GM18868 (cell line): ENCODE data around the gene DUOXA2.
A peak's percentile ranks its signal among the peaks of the same experiment; 100 is the strongest.

Source experiments
- ATAC-seq: cut with Tn5 transposase; IDR thresholded peaks from one replicate; pipeline ENCODE4 v1.9.1; 2021; ENCODE audit warnings: mild to moderate bottlenecking, moderate library complexity; ENCODE audit not compliant: unreplicated experiment

DUOXA2 gene

DNA sequence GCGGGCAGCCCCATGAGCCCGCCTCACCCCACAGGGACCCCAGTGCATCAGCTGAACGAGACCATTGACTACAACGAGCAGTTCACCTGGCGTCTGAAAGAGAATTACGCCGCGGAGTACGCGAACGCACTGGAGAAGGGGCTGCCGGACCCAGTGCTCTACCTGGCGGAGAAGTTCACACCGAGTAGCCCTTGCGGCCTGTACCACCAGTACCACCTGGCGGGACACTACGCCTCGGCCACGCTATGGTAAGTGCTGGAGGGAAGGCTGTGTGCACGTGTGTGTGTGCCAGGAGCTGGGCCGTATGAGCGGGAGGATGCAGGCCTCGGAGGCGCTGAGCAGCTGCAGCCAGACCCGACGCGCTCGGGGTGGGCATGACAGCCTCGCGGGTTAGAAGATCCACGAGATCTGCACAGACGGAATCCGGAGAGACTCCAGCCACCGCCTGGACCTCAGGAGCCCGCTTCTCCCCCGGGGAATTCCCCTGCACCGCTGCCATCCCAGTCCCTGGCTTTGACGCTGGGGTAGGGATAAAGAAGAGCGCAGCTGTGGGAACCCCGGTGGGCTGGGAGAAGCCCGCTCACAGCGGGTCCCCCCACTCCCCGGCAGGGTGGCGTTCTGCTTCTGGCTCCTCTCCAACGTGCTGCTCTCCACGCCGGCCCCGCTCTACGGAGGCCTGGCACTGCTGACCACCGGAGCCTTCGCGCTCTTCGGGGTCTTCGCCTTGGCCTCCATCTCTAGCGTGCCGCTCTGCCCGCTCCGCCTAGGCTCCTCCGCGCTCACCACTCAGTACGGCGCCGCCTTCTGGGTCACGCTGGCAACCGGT is 2.6 kb downstream of the DUOXA2 start:
- no peak for ATAC-seq

GRCh38 chr15:45117308-45118130 is 3.4 kb downstream of the DUOXA2 start:
- ATAC-seq, result peak; percentile 5

DNA sequence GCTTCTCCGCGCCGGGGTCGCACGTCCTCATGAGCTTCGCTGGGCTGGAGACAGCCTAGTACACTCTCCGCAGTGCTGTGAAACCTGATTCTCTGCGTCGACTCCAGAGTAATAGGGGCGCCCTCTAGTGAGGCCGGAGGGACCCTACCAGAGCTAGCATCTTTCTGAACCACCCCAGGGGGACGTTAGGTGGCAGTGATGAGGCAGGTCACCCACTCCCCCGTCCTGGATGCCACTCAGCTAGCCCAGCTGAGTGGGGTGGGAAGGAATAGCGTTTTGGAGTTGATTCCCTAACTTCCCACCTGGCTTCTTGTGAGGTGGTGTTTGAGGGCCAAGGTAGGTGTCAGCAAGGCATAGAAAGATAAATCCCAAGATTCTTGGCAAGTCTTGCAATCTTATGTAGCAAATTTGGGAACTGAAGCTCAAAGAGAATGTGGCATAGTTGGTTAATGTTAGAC is 4.0 kb downstream of the DUOXA2 start:
- ATAC-seq, result peak; percentile 95

DNA sequence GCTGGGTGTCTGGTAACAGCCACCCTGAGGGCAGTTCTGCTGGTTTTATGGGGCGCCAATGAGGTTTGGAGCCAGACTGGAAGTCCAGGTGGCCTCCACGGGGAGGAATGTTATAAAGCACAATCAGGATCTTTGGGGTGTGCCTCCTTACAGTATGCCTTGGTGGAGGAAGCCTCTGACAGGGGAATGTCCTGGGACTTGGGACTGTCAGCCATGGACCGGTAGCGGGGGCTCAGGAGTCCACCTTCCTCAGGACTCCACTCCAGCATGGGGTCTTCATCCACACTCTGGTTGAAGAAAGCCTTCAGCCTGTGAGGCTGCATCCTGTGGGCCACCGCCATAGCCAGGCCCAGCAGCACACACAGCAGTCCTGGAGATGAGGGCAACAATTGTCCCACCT is 4.9 kb downstream of the DUOXA2 start:
- no peak for ATAC-seq

DNA sequence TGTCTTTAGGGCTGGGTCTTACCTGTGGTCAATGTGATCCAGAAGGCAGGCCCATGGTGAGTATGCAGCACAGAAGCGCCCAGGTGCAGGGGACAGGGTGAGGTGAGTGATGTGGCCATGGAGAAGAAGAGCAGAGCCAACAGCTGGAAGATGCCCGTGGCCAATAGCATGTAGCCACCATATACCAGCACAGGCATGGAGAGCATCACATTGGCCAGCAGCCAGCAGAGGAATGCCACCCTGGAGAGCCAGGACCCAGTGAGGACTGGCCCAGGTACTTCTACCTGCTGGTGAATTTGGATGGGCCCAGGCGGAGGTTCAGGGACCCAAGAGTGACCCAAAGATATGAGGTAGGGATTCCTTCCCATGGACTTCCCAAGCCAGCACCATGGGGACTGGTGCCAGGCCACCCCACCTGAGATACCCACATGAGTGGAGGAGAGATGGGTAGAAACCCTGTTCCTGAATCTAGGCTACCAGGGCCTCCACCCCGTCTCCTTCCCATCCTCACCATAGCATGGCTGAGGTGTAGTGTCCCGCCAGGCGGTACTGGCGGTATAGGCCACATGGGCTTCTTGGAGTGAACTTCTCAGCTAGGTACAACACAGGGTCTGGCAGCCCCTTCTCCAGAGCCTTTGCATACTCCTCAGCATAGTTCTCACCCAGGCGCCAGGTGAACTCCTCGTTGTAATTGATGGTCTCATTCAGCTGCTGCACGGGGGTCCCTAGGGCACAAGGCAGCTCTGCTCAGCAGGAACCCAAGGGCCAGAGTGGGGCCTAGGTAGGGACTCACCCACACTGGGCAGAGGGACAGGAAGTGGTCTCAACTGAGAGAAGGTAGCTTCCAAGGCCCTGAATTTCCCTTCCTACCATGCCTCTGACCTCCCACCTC is 6.2 kb downstream of the DUOXA2 start:
- ATAC-seq, result no peak

DNA sequence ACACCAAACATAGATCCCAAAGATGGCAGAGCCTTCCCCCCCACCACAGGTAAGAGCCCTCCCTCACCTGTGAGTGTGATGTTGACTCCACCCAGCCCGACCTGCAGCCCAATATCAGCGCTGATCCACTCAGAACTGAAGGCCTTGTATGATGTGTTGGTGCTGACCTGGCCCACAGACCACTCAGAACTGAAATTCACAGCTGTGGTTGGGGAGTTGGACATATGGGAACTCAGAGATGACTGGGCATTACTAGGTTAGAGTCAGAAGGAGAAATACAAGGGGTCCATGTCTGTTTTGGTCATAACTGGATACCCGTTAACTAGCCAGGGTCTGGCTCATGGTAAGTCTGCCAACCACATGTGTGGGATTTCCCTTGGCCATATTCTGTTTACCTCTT is 6.9 kb downstream of the DUOXA2 start:
- no peak for ATAC-seq

DNA sequence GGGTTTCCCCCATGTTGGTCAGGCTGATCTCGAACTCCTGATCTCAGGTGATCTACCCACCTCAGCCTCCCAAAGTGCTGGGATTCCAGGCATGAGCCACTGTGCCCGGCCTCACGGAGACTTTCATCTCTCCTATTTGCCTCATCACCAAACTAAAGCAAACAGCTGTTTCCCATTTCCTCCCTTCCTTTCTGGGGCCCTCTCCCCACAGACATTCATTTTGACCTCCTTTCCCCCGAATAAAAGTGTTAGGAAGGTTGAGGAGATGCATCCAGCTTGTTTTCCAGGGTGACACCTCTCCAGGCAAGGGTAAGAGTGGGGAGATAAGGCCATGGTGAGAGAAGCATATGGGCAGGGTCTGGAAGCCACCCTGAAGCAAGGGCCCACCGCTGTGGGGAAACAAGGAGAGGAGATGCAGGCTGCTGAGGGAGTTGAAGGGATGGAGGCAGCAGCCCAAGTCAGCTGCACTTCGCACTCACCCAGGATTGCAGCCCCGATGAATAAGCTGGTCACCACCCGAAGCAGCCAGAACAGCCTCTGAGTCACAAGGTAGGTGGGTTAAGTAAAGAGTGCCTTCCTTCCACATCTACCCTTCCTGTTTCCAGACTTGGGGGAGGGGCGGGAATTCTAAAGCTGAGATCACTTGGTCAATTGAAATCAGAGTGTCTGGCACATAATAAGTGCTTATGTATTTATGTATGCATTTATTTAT is 7.7 kb downstream of the DUOXA2 start:
- ATAC-seq, result no peak

DNA sequence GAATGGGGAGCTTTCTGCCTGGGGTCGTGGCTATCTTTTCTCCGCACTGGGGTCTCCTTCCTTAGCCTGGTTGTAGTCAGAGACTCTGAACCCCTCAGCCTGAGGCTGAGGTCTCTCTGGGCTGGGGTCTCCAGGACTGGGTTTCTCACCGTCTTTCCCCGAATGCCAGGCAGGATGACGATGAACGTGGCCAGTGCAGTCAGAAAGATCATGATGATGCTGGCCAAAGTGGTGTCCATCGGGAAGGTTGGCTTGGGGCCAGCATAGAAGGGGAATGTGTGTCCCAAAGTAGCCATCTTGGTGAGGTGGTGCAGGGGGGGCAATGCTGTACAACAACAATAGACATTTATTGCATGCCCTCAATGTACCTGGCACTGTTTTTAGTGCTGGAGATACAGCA is 8.6 kb downstream of the DUOXA2 start:
- ATAC-seq, result no peak

GRCh38 chr15:45123397-45123796 is 9.3 kb downstream of the DUOXA2 start:
- ATAC-seq, result no peak

- ATAC-seq, result no peak
These were observed 12.5 kb downstream of the DUOXA2 start for GRCh38 chr15:45126535-45127158.

- ATAC-seq, result no peak
These were observed 15.0 kb downstream of the DUOXA2 start for GRCh38 chr15:45128971-45129639.

- no peak for ATAC-seq
These were observed 15.6 kb downstream of the DUOXA2 start, which contains the start of the genes DUOX1 and DUOXA1 for GRCh38 chr15:45129651-45130129. Gene DUOX1 (plus strand): TSS chr15:45129994. CDS start chr15:45131967, 1,973 bp downstream. Gene DUOXA1 (minus strand): TSS chr15:45129879. CDS start chr15:45123014, 6,865 bp downstream.

GRCh38 chr15:45130291-45131000 is 16.3 kb downstream of the DUOXA2 start:
- ATAC-seq, result no peak

DNA sequence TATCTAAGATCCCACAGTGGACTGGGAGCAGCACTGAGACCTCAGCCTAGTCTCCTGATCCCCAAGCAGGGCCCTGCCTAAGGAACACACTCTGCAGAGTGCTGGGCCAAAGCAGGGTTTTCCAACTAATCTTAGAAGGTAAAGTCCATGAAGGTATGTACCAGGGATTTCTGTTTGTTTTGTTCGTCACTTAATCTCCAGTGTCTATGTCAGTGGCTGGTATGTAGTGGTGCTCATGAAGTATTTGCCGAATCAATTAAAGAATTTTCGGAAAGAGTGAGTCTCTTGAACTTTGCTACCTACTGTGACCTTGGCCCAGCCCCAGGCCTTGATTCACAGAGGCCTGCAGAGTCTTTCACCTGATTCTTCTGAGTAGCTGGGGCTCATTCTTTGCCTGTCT is 17.4 kb downstream of the DUOXA2 start:
- ATAC-seq, result no peak

GRCh38 chr15:45132844-45133560 is 18.9 kb downstream of the DUOXA2 start:
- no peak for ATAC-seq

DNA sequence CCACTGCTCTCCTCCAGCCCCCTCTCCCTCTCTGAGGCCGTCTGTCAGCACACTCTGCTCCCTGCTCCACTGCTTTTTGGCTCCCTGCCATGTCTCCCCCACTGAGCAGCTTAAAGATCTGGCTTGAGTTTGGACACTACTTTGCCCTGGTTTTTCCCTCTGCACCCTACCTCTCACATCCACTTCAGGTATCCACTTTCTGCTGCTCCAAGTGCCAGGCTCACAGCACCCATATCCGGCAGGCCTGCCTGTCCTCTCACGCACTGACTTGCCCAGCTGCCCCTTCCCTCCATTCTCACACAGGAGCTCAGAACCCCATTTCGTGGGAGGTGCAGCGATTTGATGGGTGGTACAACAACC is 19.4 kb downstream of the DUOXA2 start:
- no peak for ATAC-seq

DNA sequence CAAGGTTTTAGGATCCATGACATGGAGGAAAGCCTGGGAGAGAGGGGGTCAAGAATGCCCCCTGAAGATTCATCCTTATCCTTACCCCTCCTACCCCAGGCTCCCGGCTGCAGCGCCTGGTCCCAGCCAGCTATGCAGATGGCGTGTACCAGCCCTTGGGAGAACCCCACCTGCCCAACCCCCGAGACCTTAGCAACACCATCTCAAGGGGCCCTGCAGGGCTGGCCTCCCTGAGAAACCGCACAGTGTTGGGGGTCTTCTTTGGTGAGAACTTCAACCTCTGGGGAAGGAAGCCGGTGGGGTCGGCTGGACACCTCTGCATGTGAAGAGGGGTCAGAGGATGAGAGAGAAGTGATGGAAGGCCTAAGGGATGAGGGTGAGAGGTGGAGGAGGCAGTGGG is 19.9 kb downstream of the DUOXA2 start:
- no peak for ATAC-seq
